Endodermal cell (in vitro differentiated cells): ENCODE results near the gene DLG2. TPM values are rescaled to one million over a fixed set of nuclear protein-coding genes. Genes with fewer than 3 reads are reported as not detected.
"Not testable (repeated sequence)": the region's sequence is repeated elsewhere in the genome, so short reads cannot be mapped to it uniquely, and the experiment has no call there.

ENCODE experiments used
- DNase-seq: peaks from one replicate; pipeline ENCODE4 v3.0.0-alpha.2; 2017
- H3K27ac ChIP-seq: 2 replicates; pipeline ENCODE4 v1.5.1; 2013; ENCODE audit warnings: mild to moderate bottlenecking, low read depth, low read length, moderate library complexity
- H3K27me3 ChIP-seq: 2 replicates; pipeline ENCODE4 v1.6.1; 2013; ENCODE audit warnings: mild to moderate bottlenecking, low read length, moderate library complexity; ENCODE audit not compliant: insufficient read depth, control insufficient read depth, poor library complexity, severe bottlenecking
- H3K36me3 ChIP-seq: 2 replicates; pipeline ENCODE4 v1.7.0; 2013; ENCODE audit warnings: mild to moderate bottlenecking, low read length, moderate library complexity; ENCODE audit not compliant: control insufficient read depth, insufficient read depth
- H3K4me1 ChIP-seq: one replicate; pipeline ENCODE4 v1.7.0; 2013; ENCODE audit warnings: low read length; ENCODE audit not compliant: control insufficient read depth, insufficient read depth
- H3K4me3 ChIP-seq: 2 replicates; pipeline ENCODE4 v1.5.1; 2013; ENCODE audit warnings: mild to moderate bottlenecking, low read length, moderate library complexity
- H3K9ac ChIP-seq: 2 replicates; pipeline ENCODE4 v1.6.1; 2013; ENCODE audit warnings: mild to moderate bottlenecking, low read length, moderate library complexity; ENCODE audit not compliant: poor library complexity, severe bottlenecking; ENCODE audit errors: extremely low read depth
- H3K9me3 ChIP-seq: 2 replicates; pipeline ENCODE4 v1.6.1; 2013; ENCODE audit warnings: mild to moderate bottlenecking, low read length, moderate library complexity; ENCODE audit not compliant: control insufficient read depth
- H3K27ac Mint-ChIP-seq: 2 replicates; pipeline ENCODE4 v1.8.0; 2020; ENCODE audit warnings: mixed read lengths
- H3K27me3 Mint-ChIP-seq: 2 replicates; pipeline ENCODE4 v1.8.0; 2021; ENCODE audit warnings: mild to moderate bottlenecking, mixed read lengths; ENCODE audit not compliant: insufficient read depth
- H3K36me3 Mint-ChIP-seq: 2 replicates; pipeline ENCODE4 v1.8.0; 2020; ENCODE audit warnings: low read depth, mixed read lengths
- H3K4me1 Mint-ChIP-seq: 2 replicates; pipeline ENCODE4 v1.8.0; 2020; ENCODE audit warnings: mixed read lengths
- H3K4me3 Mint-ChIP-seq: 2 replicates; pipeline ENCODE4 v1.8.0; 2020; ENCODE audit warnings: mild to moderate bottlenecking, moderate library complexity, mixed read lengths
- H3K9me3 Mint-ChIP-seq: 2 replicates; pipeline ENCODE4 v1.8.0; 2020; ENCODE audit warnings: mild to moderate bottlenecking, mixed read lengths
- CTCF ChIP-seq: fragments of 200-600 bp; sonication (generic); conservative IDR thresholded peaks from 2 replicates; pipeline ENCODE4 v1.5.0; 2021; ENCODE audit warnings: antibody characterized with exemption, mild to moderate bottlenecking
- WGBS, 2 experiments: methylation state at CpG; one replicate each; pipeline versions ENCODE4 v1.1.5 to v1.1.7; 2013; ENCODE audit warnings: missing lambda C conversion rate in 2 of 2, mixed read lengths in 1 of 2; ENCODE audit not compliant: insufficient coverage in 1 of 2, insufficient read length in 1 of 2; 5-methylcytosine and 5-hydroxymethylcytosine counted together
- long read RNA-seq, 4 experiments: library from polyadenylated mRNA in 2 of 4; library from RNA in 1 of 4; library from capped mRNA in 1 of 4; stranded (forward) in 3 of 4; unstranded in 1 of 4; transcript quantifications; one replicate each; pipeline ENCODE4 v2.0.0, GENCODE V29; 2020 to 2021; ENCODE audit warnings: inconsistent platforms in 1 of 4
- polyA plus RNA-seq, 2 experiments: library from polyadenylated mRNA; stranded (reverse); fragments of 50-300 nt; gene quantifications; one replicate each; pipeline ENCODE4 v1.2.3, GENCODE V29; 2013
- total RNA-seq, 2 donors: library from RNA; stranded (reverse); fragmentation: NEBNext Ultra II Directional in 1 of 2; extraction: Animal tissue kit (Norgen Biotek cat#: 25700) in 1 of 2; gene quantifications; 2 replicates in 1 of 2; 3 replicates in 1 of 2; pipeline ENCODE4 v1.2.1, GENCODE V29; 2021

Gene DLG2
- total RNA-seq, result 10 to 100 TPM in 1 of 2 donors, 1 to 10 TPM in 1; 9.6 to 10.6 TPM
- 2.6 TPM for polyA plus RNA-seq (2013, experiment 1 of 2)
- polyA plus RNA-seq (2013, experiment 2 of 2), result 2.7 TPM
- long read RNA-seq, experiment 1, partial matches to known transcripts, result 0 of 1 reads
- long read RNA-seq, experiment 1, other reads (novel, unspliced or antisense), result 1 of 1 reads
- long read RNA-seq, experiment 2, partial matches to known transcripts, result 0 of 28 reads
- long read RNA-seq, experiment 2, other reads (novel, unspliced or antisense), result 27 of 28 reads
- long read RNA-seq, experiment 3, partial matches to known transcripts, result 1 of 19 reads
- long read RNA-seq, experiment 3, other reads (novel, unspliced or antisense), result 14 of 19 reads
- long read RNA-seq, experiment 4, partial matches to known transcripts, result 1 of 8 reads
- long read RNA-seq, experiment 4, other reads (novel, unspliced or antisense), result 5 of 8 reads

- no peak for TF ChIP-seq CTCF
- H3K27ac Mint-ChIP-seq, result peak within 1 kb of the TSS; percentile 95
- H3K36me3 Mint-ChIP-seq, result peaks cover 15% of the 10 kb centered on the region
- no peak for DNase-seq
- 5 to 7% methylated on average over 22 to 23 of the region's 23 CpGs for WGBS, 2 experiments
- H3K9ac ChIP-seq, result peak within 1 kb of the TSS; percentile 39
- peaks cover 15% of the 10 kb centered on the region for H3K36me3 ChIP-seq
- H3K9me3 Mint-ChIP-seq, result no peaks in the 10 kb centered on the region
- H3K4me1 Mint-ChIP-seq, result peaks cover 12% of the 10 kb centered on the region
- peaks cover 7% of the 10 kb centered on the region for H3K4me1 ChIP-seq
- H3K9me3 ChIP-seq, result no peaks in the 10 kb centered on the region
- peak within 1 kb of the TSS; percentile 91 for H3K4me3 ChIP-seq
- H3K27me3 Mint-ChIP-seq, result no peaks in the 10 kb centered on the region
- H3K27me3 ChIP-seq, result no peaks in the 10 kb centered on the region
- peak within 1 kb of the TSS; percentile 87 for H3K4me3 Mint-ChIP-seq
- H3K27ac ChIP-seq, result peak within 1 kb of the TSS; percentile 82
Measured at GRCh38 chr11:85627332-85627997, at the start of gene DLG2. Gene DLG2, minus strand, starts transcription at chr11:85627344.

- no peak for DNase-seq
- Mint-ChIP-seq H3K9me3 (peaks cover 17% of the 10 kb centered on the region), H3K4me1 (no peaks in the 10 kb centered on the region), H3K4me3 (no peak overlapping the region), H3K27ac (no peak overlapping the region), H3K27me3 (peaks cover 28% of the 10 kb centered on the region), H3K36me3 (no peaks in the 10 kb centered on the region)
- Histone ChIP-seq H3K4me3 (no peak overlapping the region), H3K36me3 (no peaks in the 10 kb centered on the region), H3K27me3 (no peaks in the 10 kb centered on the region), H3K4me1 (no peaks in the 10 kb centered on the region), H3K27ac (no peak overlapping the region), H3K9ac (no peak overlapping the region), H3K9me3 (no peaks in the 10 kb centered on the region)
- no peak for TF ChIP-seq CTCF
- WGBS, 2 experiments, result 90 to 100% methylated on average over 2 to 3 of the region's 3 CpGs
Measured at GRCh38 chr11:85673393-85673792, 46.2 kb upstream of the DLG2 start.

GRCh38 chr11:85672105-85672902, 45.2 kb upstream of the DLG2 start:
- WGBS, 2 experiments, result 82 to 85% methylated on average over 8 of the region's 8 CpGs
- Mint-ChIP-seq H3K36me3 (no peaks in the 10 kb centered on the region), H3K4me1 (no peaks in the 10 kb centered on the region), H3K27ac (no peak overlapping the region), H3K9me3 (peaks cover 17% of the 10 kb centered on the region), H3K4me3 (no peak overlapping the region), H3K27me3 (peaks cover 28% of the 10 kb centered on the region)
- no peak for DNase-seq
- Histone ChIP-seq H3K27me3 (no peaks in the 10 kb centered on the region), H3K9ac (no peak overlapping the region), H3K36me3 (no peaks in the 10 kb centered on the region), H3K27ac (no peak overlapping the region), H3K9me3 (no peaks in the 10 kb centered on the region), H3K4me3 (no peak overlapping the region), H3K4me1 (no peaks in the 10 kb centered on the region)
- no peak for TF ChIP-seq CTCF

GRCh38 chr11:85670949-85671663, 44.0 kb upstream of the DLG2 start:
- not testable (repeated sequence) for H3K36me3 Mint-ChIP-seq

More at GRCh38 chr11:85670949-85671663, 44.0 kb upstream of the DLG2 start:
- H3K9ac ChIP-seq, H3K36me3 ChIP-seq, H3K27ac Mint-ChIP-seq, H3K4me3 ChIP-seq, H3K4me3 Mint-ChIP-seq, H3K27me3 ChIP-seq, DNase-seq, H3K27ac ChIP-seq, H3K4me1 Mint-ChIP-seq, H3K9me3 ChIP-seq, H3K4me1 ChIP-seq: not testable (repeated sequence)
- peaks cover 28% of the 10 kb centered on the region for H3K27me3 Mint-ChIP-seq
- peaks cover 17% of the 10 kb centered on the region for H3K9me3 Mint-ChIP-seq
